ENCODE measurements around the gene MRPL12. TPM values are rescaled to one million over a fixed set of nuclear protein-coding genes. Genes with fewer than 3 reads are reported as not detected.
A peak's percentile ranks its signal among the peaks of the same experiment; 100 is the strongest.

The MRPL12 gene
- total and polyA plus RNA-seq, 2 of the 8 experiments (the other 6 are each of a cell fraction or from before 2014, with no cell fraction given): 120 to 141 TPM

GRCh38 chr17:81666092-81666341 is 37.1 kb upstream of the MRPL12 start:
- H3K56ac ChIP-seq (replicated peaks; ENCODE audit: insufficient read length, low read depth, low read length): peak overlapping the region; percentile 59
- peaks cover 8% of the 10 kb centered on the region in 2 experiments for H4K20me1 ChIP-seq (replicated peaks in 1 of 2; ENCODE audit: control insufficient read depth in 1 of 2, insufficient read depth in 2 of 2, low read length in 2 of 2)
- ChIA-PET POLR2A (ENCODE audit: partially characterized antibody) (interaction anchor here (0.9 to 9.3 kb wide), 21 partner anchors 8 to 358 kb away, joined by 3 to 65 read pairs (median 3); partner anchors contain the start of genes ARL16, HGS, LRRC45 and MCRIP1), CTCF (ENCODE audit: partially characterized antibody) (interaction anchor here (0.6 to 1.3 kb wide), 2 partner anchors 9 to 174 kb away, joined by 3 to 5 read pairs; no protein-coding TSS in a partner anchor)
- no peak overlapping the region for H3K23ac ChIP-seq (ENCODE audit: insufficient read length)
- peak overlapping the region; percentile 65; the same call in 1 of the 2 replicates for H3K18ac ChIP-seq (ENCODE audit: extremely low read depth, low read length)
- H2BK15ac ChIP-seq (ENCODE audit: low read length): no peak overlapping the region
- FAIRE-seq (no peak), DNase-seq (ENCODE audit: low read depth in 1 of 2, low spot score in 2 of 2) (no peak)
- peak overlapping the region; percentile 38 for H4K5ac ChIP-seq (ENCODE audit: insufficient read length, low read depth, low read length)
- 0 out of 2 replicates have a peak overlapping the region, but pooled peaks have one; percentile 6 for H2BK12ac ChIP-seq (ENCODE audit: low read depth, low read length)
- no peaks in the 10 kb centered on the region for H3K27me3 ChIP-seq (replicated peaks in 1 of 4; ENCODE audit: control insufficient read depth in 3 of 4, extremely low read depth in 1 of 4, insufficient read depth in 3 of 4, low read length in 3 of 4)
- peaks cover 4% of the 10 kb centered on the region; the same call in 1 of the 2 replicates for H3K23me2 ChIP-seq (ENCODE audit: low read depth, low read length)
- H2BK120ac ChIP-seq (replicated peaks; ENCODE audit: low read depth, low read length): no peak overlapping the region
- no peak overlapping the region for H3K14ac ChIP-seq (ENCODE audit: insufficient read length)
- peak overlapping the region; percentile 42 to 86 (median 82); a peak in 6 of 7 replicates for H3K9ac ChIP-seq (replicated peaks in 1 of 4; ENCODE audit: extremely low read depth in 1 of 4, low read depth in 3 of 4, low read length in 3 of 4)
- no peak overlapping the region for H2AFZ ChIP-seq (ENCODE audit: low read length)
- H2AK5ac ChIP-seq (ENCODE audit: low read depth, low read length): no peak overlapping the region
- 9% methylated on average over 10 of the region's 16 CpGs; no CpG with 5 or more reads in 1 of the 2 experiments for WGBS, 2 experiments (ENCODE audit: extremely low coverage in 1 of 2, insufficient coverage in 1 of 2, insufficient read length in 1 of 2, insufficient replicate concordance in 2 of 2, low coverage in 1 of 2, low lambda C conversion rate in 2 of 2, missing lambda C conversion rate in 1 of 2)
- H3K36me3 ChIP-seq (ENCODE audit: control insufficient read depth in 2 of 4, insufficient read depth in 4 of 4, low read length in 3 of 4): peaks cover 9 to 30% (median 21%) of the 10 kb centered on the region in 4 experiments; a peak in 7 of 8 replicates
- H3K4me3 ChIP-seq (ENCODE audit: extremely low read depth in 1 of 4, insufficient read depth in 2 of 4, low read depth in 3 of 4, low read length in 4 of 4): peak overlapping the region; percentile 62 to 95 (median 88)
- peaks cover 3 to 11% (median 8%) of the 10 kb centered on the region in 4 experiments for H3K4me1 ChIP-seq (replicated peaks in 1 of 4; ENCODE audit: control insufficient read depth in 3 of 4, insufficient read depth in 4 of 4, low read length in 3 of 4)
- peak overlapping the region; percentile 65 for H4K91ac ChIP-seq (replicated peaks; ENCODE audit: insufficient read length, low read length)
- H3K27ac ChIP-seq (ENCODE audit: low read depth, low read length): peak overlapping the region; percentile 41; the same call in 1 of the 2 replicates
- H2BK5ac ChIP-seq (ENCODE audit: low read depth, low read length): peak overlapping the region; percentile 85; the same call in 1 of the 2 replicates
- H3K9me3 ChIP-seq (ENCODE audit: insufficient read depth in 2 of 2, low read depth in 1 of 2, low read length in 1 of 2): no peaks in the 10 kb centered on the region
- no peak overlapping the region for H2BK20ac ChIP-seq (ENCODE audit: low read length)
- H3K4ac ChIP-seq (replicated peaks; ENCODE audit: insufficient read length, low read depth, low read length): peak overlapping the region; percentile 63
- H3K4me2 ChIP-seq (ENCODE audit: insufficient read depth in 1 of 2, low read depth in 2 of 2, low read length in 2 of 2): peak overlapping the region; percentile 77 to 84
- peak overlapping the region; percentile 92 for H4K8ac ChIP-seq (ENCODE audit: extremely low read depth, insufficient read depth, low read length)
- H3K79me2 ChIP-seq (ENCODE audit: control insufficient read depth in 1 of 2, insufficient read depth in 2 of 2, low read length in 2 of 2): peaks cover 0 to 24% of the 10 kb centered on the region in 2 experiments; a peak in 2 of 4 replicates
- peaks cover 8% of the 10 kb centered on the region for H3K79me1 ChIP-seq (ENCODE audit: low read depth, low read length)
- TF ChIP-seq CHD1 (IDR thresholded peaks at IDR 0.05; ENCODE audit: low read depth, low read length) (no peak), HDAC6 (IDR thresholded peaks at IDR 0.05; ENCODE audit: low read depth, low read length) (no peak), E2F6 (IDR thresholded peaks at IDR 0.05) (no peak), KDM4A (IDR thresholded peaks at IDR 0.05; ENCODE audit: low read depth, low read length, severe bottlenecking) (no peak), RXRA (IDR thresholded peaks at IDR 0.05; ENCODE audit: insufficient read depth, low read depth, low read length) (no peak), SP1 (IDR thresholded peaks at IDR 0.05; ENCODE audit: low read depth, low read length) (no peak), CEBPB (IDR thresholded peaks at IDR 0.05; ENCODE audit: low read depth, low read length) (no peak), HDAC2 (IDR thresholded peaks at IDR 0.05; ENCODE audit: borderline replicate concordance in 1 of 2, low read depth in 2 of 2, low read length in 2 of 2) (no peak), TBP (IDR thresholded peaks at IDR 0.05; ENCODE audit: low read depth, low read length) (no peak), RFX5 (IDR thresholded peaks at IDR 0.05; ENCODE audit: borderline replicate concordance, low read depth, low read length) (no peak), EZH2 (IDR thresholded peaks at IDR 0.05; ENCODE audit: low read depth, low read length, severe bottlenecking) (no peak)
